GM18858 (cell line): Measurements from ENCODE around the gene APC2.
A peak's percentile ranks its signal among the peaks of the same experiment; 100 is the strongest.
"Not testable (repeated sequence)": the region's sequence is repeated elsewhere in the genome, so short reads cannot be mapped to it uniquely, and the experiment has no call there.

Experiments used
- ATAC-seq: cut with Tn5 transposase; IDR thresholded peaks from one replicate; pipeline ENCODE4 v1.9.1; 2021; ENCODE audit not compliant: unreplicated experiment

The APC2 gene

GRCh38 chr19:1429750-1430149, 20.2 kb upstream of the APC2 start:
- no peak for ATAC-seq

- no peak for ATAC-seq
Measured at GRCh38 chr19:1430246-1430645, 19.7 kb upstream of the APC2 start.

- ATAC-seq: no peak
Measured at GRCh38 chr19:1431759-1432506, 18.0 kb upstream of the APC2 start.

GRCh38 chr19:1432507-1432887, 17.4 kb upstream of the APC2 start:
- no peak for ATAC-seq

GRCh38 chr19:1433119-1434039, 16.5 kb upstream of the APC2 start:
- no peak for ATAC-seq

GRCh38 chr19:1434040-1434366, 15.9 kb upstream of the APC2 start:
- no peak for ATAC-seq

- ATAC-seq: no peak
Measured at GRCh38 chr19:1434577-1435060, 15.3 kb upstream of the APC2 start.

GRCh38 chr19:1435378-1435989, 14.4 kb upstream of the APC2 start:
- ATAC-seq: no peak

- no peak for ATAC-seq
Measured at GRCh38 chr19:1437609-1438008, 12.3 kb upstream of the APC2 start.

GRCh38 chr19:1438035-1438932, 11.6 kb upstream of the APC2 start, which contains the start of gene RPS15:
RPS15 (plus strand) TSS chr19:1438396; CDS start chr19:1438426, 30 bp downstream.
- ATAC-seq: peak; percentile 69

- no peak for ATAC-seq
Measured at GRCh38 chr19:1438933-1439354, 11.0 kb upstream of the APC2 start.

- not testable (repeated sequence) for ATAC-seq
Measured at GRCh38 chr19:1439525-1440417, 10.2 kb upstream of the APC2 start.

- no peak for ATAC-seq
Measured at GRCh38 chr19:1440418-1440801, 9.5 kb upstream of the APC2 start.

GRCh38 chr19:1441022-1441426, 8.9 kb upstream of the APC2 start:
- no peak for ATAC-seq

- no peak for ATAC-seq
Measured at GRCh38 chr19:1441677-1442438, 8.1 kb upstream of the APC2 start.

- ATAC-seq: peak; percentile 55
Measured at GRCh38 chr19:1445185-1445931, 4.6 kb upstream of the APC2 start.

GRCh38 chr19:1445932-1446712, 3.8 kb upstream of the APC2 start:
- no peak for ATAC-seq
